Fibroblast of skin of right quadriceps (primary cell): ENCODE data around the gene ARSJ.
A peak's percentile ranks its signal among the peaks of the same experiment; 100 is the strongest.
"Not testable (repeated sequence)": the region's sequence is repeated elsewhere in the genome, so short reads cannot be mapped to it uniquely, and the experiment has no call there.

Experiments used
- DNase-seq: peaks from one replicate; pipeline ENCODE4 v3.0.0-alpha.2; 2013

Gene ARSJ

GRCh38 chr4:113955948-113956347 lies 23.5 kb downstream of the ARSJ start:
- no peak for DNase-seq

- peak; percentile 63 for DNase-seq
Observed at GRCh38 chr4:113955411-113955810, 24.0 kb downstream of the ARSJ start.

- no peak for DNase-seq
Observed at GRCh38 chr4:113953888-113954287, 25.6 kb downstream of the ARSJ start.

GRCh38 chr4:113952452-113953029 lies 26.9 kb downstream of the ARSJ start:
- DNase-seq: peak; percentile 56

DNA sequence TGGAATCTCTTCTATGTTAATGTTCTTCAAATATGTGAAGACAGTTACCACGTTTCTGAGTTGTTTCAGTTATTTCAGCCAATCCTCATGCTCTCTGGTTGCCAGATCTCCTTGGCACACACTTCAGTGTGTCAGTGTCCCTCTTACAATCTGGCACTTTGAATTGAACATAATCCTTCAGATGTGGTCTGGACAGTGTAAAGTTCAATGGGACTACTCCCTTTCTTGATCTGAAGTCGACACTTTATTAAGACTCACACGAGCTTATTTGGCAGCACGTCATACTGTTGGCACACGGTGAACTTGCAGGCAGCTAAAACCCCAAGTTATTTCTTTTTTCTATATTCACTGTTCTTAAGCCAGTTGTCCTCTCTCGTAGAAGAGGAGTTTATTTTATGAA lies 28.2 kb downstream of the ARSJ start:
- DNase-seq: peak; percentile 52

GRCh38 chr4:113950207-113950606 lies 29.2 kb downstream of the ARSJ start:
- DNase-seq: no peak

GRCh38 chr4:113947484-113947883 lies 32.0 kb downstream of the ARSJ start:
- no peak for DNase-seq

GRCh38 chr4:113945906-113946305 lies 33.5 kb downstream of the ARSJ start:
- peak; percentile 75 for DNase-seq

GRCh38 chr4:113943863-113944262 lies 35.6 kb downstream of the ARSJ start:
- DNase-seq: peak; percentile 69

- DNase-seq: no peak
Observed at GRCh38 chr4:113943085-113943484, 36.4 kb downstream of the ARSJ start.

DNA sequence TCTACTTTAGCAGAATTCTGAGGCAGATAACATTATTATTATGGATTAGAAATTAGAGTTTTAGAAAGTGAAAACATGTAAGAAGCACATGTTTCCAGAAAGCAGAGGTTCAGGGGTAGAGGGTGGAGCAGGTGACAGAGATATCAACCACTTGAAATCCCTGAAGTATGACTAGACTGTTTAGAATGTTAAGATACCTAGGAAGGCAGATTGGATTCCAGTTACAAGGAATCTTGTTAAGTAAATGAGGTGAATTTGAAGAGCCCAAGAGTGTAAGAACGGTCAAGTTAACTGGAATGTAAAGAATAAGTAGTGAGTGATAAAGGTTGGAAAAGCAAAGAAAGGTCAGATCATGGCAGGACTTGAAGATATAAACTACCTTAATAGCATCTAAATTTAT lies 37.6 kb downstream of the ARSJ start:
- no peak for DNase-seq

DNA sequence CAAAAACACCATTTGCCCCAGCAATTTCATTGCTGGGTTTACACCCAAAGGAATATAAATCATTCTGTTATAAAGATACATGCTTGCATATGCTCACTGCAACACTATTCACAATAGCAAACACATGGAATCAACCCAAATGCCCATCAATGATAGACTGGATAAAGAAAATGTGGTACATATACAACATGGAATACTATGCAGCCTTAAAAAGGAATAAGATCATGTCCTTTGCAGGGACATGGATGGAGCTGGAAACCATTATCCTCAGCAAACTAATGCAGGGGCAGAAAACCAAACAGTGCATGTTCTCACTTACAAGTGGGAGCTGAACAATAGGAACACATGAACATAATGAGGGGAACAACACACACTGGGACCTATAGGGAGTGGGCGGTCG lies 39.3 kb downstream of the ARSJ start:
- not testable (repeated sequence) for DNase-seq

GRCh38 chr4:113935190-113935589 lies 44.3 kb downstream of the ARSJ start:
- no peak for DNase-seq

GRCh38 chr4:113924706-113925105 lies 54.7 kb downstream of the ARSJ start:
- DNase-seq: not testable (repeated sequence)

- peak; percentile 61 for DNase-seq
Observed at GRCh38 chr4:113921089-113921794, 58.2 kb downstream of the ARSJ start.

DNA sequence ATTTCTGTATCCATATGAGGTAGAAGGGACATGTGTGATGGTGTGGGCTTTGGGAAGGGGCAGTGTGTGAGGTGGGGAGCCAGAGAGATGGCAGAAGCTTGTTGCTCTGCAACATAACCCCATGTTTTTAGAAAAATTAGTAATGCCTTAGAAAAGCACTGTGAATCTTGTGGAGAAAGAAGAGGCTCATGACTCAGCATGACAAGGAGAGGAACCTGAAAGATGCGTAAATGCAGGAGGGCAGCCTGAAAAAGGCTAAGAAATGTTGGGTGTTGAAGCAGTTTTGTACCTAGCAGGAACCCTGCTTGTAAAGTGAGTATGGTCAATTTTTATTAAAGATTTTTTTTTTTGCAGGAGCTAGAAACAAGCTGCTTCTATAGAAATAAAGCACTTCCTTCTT lies 59.8 kb downstream of the ARSJ start:
- peak; percentile 47 for DNase-seq

DNA sequence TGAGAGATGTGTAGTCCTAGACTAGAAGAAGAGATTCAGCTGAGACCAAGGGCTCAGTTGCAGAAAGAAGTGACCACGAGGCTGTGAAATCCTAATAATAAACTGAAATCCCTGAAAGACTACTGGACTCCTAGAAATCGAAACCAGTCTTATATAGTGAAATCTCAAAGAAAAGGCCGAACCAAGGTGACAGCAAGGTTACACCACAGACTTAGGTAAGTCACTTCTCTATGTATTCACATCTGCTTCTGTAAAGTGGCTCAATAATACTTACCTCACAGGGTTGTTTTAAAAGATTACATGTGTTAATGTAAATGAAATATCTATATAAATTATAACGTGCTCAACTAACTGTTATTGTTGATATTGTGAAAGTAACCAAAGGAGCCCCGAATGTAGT lies 60.3 kb downstream of the ARSJ start:
- DNase-seq: no peak

- DNase-seq: no peak
Observed at GRCh38 chr4:113908829-113909228, 70.6 kb downstream of the ARSJ start.

DNA sequence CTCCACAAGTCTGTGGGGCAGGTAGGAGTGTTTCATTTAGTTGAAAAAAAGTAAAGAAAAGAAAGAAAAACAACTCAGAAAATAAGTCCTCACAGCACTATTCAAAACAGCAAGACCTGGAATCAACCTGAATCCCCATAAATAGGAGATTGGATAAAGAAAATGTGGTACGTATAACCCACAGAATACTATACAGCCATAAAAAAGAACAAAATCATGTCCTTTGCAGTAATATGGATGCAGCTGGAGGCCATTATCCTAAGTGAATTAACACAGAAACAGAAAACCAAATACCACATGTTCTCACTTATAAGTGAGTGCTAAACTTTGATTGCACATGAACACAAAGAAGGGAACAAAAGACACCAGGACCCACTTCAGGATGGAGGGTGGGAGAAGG lies 71.9 kb downstream of the ARSJ start:
- DNase-seq: no peak

GRCh38 chr4:113905301-113905700 lies 74.1 kb downstream of the ARSJ start:
- peak; percentile 30 for DNase-seq

DNA sequence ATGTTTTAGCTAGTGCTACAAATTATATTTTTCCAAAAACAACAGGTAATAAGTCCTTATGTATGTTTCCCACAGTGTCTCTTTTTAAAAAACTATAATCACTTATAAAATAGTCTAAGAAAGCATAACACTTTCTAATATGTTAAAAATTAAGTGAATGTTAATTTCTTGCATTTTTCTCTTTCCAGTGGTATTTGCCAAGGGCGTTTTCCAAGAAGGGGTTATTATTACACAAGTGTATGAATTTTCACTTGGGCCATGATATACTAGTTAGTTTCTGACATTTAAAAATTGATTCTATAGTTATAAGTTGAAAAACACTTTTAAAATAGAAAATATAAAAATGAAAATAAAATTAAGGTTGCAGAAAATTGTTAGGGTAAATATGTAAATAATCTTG lies 74.6 kb downstream of the ARSJ start:
- no peak for DNase-seq

GRCh38 chr4:113901994-113902787 lies 77.3 kb downstream of the ARSJ start:
- no peak for DNase-seq

- DNase-seq: no peak
Observed at GRCh38 chr4:113899271-113900070, 80.0 kb downstream of the ARSJ start.
